Ramos (cell line): Measurements from ENCODE around the gene ARSI.
"Not testable (repeated sequence)": the region's sequence is repeated elsewhere in the genome, so short reads cannot be mapped to it uniquely, and the experiment has no call there.

Source experiments
- in situ Hi-C: fragments of 300-500 bp; cut with MboI; formaldehyde crosslinking; loops from one replicate; pipeline ENCODE4 v1.14.3; 2022; ENCODE audit warnings: low sequenced_read_pairs; ENCODE audit not compliant: unreplicated experiment

ARSI gene

GRCh38 chr5:150252489-150252888 is 50.2 kb downstream of the ARSI start:
- in situ Hi-C loops, result no loop called here

- in situ Hi-C loops, result no loop called here
Observed at GRCh38 chr5:150251504-150251903, 51.2 kb downstream of the ARSI start.

- in situ Hi-C loops, result no loop called here
Observed at GRCh38 chr5:150249744-150250143, 53.0 kb downstream of the ARSI start.

GRCh38 chr5:150248946-150249345 is 53.8 kb downstream of the ARSI start:
- in situ Hi-C loops, result no loop called here

- in situ Hi-C loops, result not testable (repeated sequence)
Observed at GRCh38 chr5:150248493-150248892, 54.2 kb downstream of the ARSI start.

GRCh38 chr5:150247726-150248125 is 55.0 kb downstream of the ARSI start:
- in situ Hi-C loops, result no loop called here

- in situ Hi-C loops, result no loop called here
Observed at GRCh38 chr5:150246835-150247234, 55.9 kb downstream of the ARSI start.

- in situ Hi-C loops, result no loop called here
Observed at GRCh38 chr5:150246429-150246828, 56.3 kb downstream of the ARSI start.
